GM18517 (cell line): ENCODE data around the gene STX2.
"Not testable (repeated sequence)": the region's sequence is repeated elsewhere in the genome, so short reads cannot be mapped to it uniquely, and the experiment has no call there.

Experiments used
- ATAC-seq: cut with Tn5 transposase; IDR thresholded peaks from one replicate; pipeline ENCODE4 v1.9.1; 2021; ENCODE audit warnings: mild to moderate bottlenecking, moderate library complexity; ENCODE audit not compliant: unreplicated experiment

Gene STX2

DNA sequence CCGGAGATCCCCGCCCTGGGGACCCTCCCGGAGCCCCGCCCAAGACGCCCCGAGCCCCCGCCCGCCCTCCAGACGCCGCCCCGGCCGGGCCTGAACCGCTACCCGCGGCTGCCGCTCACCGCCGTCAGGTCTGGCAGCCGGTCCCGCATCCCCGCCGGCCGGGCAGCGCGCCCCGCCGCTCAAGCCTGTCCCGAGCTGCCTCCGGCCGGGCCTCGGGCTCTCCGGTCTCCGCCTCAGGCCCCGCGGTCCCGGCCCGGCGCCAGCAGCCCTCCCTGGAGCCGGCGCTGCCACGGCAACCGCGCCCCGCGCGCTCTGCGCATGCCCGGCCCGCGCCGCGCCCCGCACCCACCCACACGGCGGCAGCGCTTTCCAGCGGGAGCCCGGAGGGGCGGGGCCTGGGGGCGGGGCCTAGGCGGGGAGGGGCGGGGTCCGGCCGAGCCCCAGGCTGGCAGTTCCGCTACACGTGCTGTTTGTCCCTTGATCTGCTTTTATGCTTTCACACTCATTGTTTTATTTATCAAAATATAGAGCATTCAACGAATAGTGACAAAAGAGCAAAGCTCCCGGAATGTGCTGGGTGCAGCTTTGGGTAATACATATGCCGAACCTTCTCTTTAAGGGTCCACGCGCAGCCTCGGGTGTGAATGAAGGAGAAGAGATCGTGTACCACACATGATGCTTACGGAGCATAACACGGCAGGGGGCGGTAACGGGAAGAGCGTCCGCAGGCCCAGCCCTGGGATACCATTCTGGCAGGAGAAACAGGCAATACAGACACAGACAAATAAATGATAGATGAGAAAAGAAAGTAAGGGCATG is at the start of gene STX2:
Gene STX2, minus strand, starts transcription at position 300 of the 819 bp plus-strand sequence. Its CDS starts 151 bp downstream, at position 149.
- ATAC-seq: peak; percentile 89

DNA sequence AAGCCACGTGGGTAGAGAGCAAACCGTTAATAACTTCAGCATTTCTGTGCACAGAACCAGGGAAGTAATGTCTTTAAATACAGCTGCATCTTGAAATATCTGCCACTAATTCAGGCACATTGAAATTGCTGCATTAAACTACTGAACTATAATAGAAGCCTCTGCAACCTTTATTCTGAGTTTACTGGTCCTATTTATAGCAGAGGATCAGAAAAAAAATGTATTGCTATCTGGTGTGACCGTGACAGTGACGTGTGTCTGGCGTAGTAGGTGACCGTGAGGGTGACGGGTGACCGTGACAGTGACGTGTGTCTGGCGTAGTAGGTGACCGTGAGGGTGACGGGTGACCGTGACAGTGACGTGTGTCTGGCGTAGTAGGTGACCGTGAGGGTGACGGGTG is 48.1 kb upstream of the STX2 start:
- ATAC-seq: not testable (repeated sequence)

DNA sequence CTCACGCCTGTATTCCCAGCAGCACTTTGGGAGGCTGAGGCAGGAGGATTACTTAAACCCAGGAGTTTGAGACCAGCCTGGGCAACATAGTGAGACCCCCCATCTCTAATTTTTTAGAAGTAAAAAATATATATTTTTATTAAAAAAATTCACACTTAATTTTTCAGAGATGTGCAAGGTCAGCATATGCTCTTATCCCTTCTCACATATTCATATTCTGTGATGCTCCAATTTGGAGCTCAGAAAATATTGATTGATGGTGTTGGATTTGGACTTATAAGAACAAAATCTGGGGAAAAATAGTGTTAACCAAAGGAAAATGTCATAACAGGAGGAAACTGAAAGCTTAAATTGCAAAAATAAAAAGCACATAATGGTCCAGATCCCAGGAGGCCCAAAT is 42.5 kb upstream of the STX2 start:
- ATAC-seq: no peak

DNA sequence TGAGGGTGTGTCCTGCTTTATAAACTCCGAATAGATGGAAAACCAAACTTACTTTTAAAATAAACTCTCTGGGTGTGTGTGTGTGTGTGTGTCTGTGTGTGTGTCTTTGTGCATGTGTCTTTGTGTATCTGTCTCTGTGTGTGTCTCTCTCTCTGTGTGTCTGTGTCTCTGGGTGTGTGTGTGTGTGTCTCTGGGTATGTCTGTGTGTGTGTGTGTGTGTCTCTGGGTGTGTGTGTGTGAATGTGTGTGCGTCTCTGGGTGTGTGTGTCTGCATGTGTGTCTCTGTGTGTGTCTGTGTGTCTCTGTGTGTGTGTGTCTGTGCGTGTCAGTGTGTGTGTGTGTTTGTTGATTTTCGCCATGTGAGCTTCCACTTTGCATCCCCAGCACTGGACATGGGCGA is 42.0 kb upstream of the STX2 start:
- ATAC-seq: no peak

DNA sequence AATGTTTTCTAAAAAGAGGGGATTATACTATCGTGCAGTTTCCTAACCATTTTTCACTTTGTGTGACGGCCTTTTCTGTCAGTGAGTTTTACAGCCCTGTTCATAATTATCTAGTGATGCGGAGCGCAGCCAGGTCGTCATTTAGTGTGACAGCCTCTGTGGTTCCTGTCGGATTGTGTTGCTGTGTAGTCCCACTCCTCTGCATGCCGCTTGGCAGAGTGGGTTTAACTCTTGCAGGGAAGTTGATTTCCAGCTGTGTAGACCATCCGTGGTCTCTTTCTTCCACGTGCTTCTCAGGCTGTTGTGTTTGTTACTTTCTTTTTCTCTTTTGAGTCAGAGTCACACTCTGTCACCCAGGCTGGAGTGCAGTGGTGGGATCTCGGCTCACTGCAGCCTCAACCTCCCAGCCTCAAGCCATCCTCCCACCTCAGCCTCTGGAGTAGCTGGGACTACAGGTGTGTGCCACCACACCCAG is 41.4 kb upstream of the STX2 start:
- ATAC-seq: peak; percentile 68

DNA sequence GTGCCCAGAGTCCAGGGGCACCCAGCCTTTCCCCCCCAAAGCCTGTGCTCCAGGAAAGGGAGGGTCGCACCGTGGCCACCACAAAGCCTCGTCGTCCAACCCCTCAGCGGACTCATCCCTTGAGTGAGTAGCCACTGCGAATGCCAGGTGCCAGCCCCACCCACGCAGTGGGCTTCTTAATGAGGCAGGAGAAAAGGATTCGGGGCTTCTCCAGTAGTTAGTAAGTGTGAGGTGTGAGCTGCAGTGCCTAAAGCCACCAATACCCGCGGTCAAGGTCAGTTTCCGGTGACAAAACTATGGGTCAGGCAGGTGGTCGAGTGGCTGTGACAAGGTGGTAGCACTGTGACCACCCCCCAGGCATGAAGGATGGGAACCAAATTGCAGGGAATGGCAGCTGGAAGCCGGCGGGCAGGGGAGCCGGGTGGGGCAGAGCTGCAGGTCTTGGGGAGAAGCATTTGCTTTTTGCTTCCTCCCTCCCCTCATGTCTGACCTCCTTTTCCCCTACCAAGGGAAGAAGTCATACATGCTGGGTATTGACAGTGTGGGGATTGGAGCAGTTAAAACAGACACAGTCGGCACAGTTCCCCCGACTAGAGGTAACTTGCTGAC is 40.8 kb upstream of the STX2 start:
- ATAC-seq: no peak

DNA sequence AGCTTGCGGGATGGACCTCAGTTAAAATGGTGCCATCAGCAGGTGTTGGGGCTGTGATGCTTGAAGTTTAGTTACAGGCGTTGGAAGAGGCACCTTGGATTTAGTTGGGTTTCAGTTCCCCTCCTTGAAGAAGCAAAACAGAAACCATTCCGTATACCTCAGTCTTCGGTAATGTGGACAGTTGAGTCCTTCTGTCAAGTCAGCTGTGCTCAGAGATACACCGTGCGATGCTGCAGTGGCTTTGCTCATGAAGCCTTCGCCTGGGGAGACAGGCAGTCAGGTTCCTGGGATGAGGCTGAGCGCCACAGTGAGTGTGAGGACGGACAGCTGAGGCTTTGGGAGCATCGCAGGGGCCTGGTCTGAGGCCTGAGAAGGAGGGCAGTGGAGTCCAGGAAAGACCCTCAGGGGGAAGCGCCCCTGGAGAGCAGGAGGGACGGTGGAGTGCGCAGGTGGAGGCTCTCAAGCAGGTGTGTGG is 40.2 kb upstream of the STX2 start:
- ATAC-seq: peak; percentile 87

DNA sequence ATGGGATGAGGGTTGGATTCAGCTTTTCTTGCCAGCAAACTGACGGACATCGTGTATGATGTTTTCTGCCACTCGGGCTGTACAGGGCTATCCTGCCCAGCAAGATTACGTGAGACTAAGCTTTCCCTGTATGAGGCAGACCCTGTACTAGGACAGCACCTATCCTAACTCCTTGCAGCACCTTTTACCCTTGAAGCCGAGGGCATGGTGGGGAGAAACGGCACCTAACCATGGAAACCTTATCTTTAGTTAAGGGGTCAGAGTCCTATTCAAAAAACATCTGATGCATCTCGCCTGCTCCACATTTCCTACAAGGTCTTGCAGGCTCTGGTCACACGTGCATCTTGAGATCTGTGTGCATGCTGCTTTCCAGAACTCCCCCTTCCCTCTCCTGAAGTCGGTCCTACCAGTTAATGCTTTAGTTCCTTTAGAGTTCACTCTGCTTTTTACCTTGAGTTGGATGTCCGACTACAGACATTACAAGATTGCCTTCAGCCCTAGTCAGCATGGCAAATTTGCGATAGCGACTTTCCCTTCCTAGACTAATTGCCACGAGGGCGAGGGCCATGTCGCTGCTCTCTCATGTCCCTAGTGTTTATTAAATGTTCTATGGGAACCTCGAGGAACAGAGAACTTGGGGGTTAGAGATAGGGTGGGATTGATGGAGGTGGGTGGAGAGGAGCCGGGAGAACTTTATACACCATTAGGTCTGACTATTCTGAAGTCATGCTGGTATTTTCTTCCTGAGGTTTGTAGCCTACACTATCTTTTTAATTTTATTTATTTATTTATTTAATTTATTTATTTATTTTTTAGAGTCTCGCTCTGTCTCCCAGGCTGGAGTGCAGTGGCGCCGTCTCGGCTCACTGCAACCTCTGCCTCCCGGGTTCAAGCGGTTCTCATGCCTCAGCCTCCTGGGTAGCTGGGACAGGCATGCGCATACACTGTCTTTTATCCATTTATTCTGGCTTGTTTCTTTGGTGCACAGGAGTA is 39.4 kb upstream of the STX2 start:
- ATAC-seq: no peak

DNA sequence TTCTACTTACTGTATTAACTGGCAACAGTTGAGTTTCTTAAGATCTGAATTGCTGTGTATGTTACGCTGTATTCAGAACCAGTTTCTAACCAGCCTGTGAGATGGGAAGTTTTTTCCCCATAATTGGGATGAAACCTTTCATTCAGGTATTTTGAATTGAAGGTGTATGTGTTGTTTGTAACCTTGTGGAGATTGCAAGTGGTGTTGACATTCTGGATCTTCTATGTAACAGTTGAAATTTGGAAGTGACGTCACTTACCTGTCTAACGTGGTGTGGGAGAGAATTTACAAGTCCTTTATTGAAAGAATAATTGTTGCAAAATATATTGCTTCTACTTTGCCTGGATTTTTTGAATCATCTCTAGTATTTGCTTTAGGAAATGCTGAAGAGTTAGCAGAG is 38.3 kb upstream of the STX2 start:
- no peak for ATAC-seq

DNA sequence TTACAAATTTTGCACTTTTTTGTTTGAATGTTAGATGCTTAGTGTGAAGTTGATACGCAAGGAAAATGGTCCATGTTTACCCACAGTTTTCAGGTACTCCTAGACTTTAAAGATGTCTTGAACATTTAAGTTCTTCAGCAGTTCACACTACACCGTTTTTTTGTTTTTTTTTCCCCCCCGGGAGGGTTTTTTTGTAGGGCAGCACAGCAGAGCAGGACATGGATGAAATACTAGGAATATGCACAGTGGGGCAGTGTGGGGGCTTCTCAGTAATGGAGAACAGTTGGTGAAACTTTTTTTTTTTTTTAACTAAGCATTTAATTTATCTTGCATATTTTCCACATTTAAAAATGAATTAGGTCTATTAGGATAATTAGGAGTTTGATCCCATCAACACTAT is 37.7 kb upstream of the STX2 start:
- ATAC-seq: no peak

DNA sequence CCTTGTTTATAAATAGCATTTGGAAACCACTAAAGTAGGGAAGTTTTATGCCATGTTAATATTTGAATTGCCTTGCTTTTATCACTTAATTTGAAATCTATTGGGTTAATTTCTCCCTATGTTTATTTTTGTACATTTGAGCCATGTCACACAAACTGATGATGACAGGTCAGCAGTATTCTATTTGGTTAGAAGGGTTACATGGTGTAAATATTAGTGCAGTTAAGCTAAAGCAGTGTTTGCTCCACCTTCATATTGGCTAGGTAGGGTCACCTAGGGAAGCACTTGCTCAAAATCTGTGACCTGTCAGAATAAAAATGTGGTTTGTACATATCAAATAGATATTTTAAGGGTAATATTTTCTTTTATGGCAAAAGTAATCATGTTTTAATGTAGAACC is 37.2 kb upstream of the STX2 start:
- ATAC-seq: no peak

DNA sequence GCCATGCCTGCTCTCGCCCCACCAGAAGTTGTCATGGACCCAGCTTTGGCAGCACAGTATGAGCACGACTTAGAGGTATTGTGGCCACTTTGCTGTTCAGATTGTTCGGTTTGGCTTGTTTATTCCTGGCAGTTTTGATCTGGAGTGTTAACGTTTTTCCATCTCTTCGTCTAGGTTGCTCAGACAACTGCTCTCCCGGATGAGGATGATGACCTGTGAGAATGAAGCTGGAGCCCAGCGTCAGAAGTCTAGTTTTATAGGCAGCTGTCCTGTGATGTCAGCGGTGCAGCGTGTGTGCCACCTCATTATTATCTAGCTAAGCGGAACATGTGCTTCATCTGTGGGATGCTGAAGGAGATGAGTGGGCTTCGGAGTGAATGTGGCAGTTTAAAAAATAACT is 36.7 kb upstream of the STX2 start:
- ATAC-seq: not testable (repeated sequence)

DNA sequence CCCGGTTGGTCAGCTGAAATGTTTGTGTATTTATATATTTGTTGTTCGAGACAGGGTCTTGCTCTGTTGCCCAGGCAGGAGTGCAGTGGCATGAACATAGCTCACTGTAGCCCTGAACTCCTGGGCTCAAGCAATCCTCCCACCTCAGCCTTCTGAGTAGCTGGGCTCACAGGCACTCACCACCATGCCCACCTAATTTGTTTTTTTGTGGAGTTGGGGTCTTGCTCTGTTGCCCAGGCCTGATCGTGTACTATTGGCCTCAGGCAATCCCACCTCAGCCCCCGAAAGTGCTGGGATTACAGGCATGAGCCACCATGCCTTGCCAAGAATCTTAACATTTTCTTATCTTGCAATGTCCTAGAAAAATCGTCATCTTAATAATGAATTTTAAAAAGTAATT is 36.1 kb upstream of the STX2 start:
- no peak for ATAC-seq

DNA sequence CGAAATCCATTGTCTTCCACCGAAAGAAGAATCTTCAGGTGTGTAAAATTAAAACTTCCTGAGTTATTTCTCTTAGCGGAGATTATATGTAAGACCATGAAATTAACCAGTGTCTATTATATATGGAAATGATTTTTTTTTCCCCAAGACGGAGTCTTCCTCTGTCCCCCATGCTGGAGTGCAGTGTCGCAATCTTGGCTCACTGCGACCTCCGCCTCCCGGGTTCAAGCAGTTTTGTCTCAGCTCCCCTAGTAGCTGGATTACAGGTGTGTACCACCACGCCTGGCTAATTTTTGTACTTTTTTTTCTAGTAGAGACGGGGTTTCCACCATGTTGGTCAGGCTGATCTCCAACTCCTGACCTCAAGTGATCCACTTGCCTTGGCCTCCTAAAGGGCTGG is 35.6 kb upstream of the STX2 start:
- ATAC-seq: no peak

DNA sequence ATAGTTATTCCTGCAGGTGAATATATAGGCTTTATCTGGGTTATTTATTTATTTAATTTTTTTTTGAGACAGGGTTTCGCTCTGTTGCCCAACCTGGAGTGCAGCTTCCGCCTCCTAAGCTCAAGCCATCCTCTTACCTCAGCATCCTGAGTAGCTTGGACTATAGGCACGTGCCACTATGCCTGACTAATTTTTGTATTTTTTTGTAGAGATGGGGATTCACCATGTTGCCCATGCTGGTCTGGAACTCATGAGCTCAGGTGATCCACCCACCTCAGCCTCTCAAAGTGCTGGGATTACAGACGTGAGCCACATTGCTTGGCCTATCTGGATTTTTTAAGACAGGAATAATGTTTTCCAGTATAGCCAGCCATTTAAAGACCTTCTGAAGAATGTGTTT is 34.8 kb upstream of the STX2 start:
- no peak for ATAC-seq

DNA sequence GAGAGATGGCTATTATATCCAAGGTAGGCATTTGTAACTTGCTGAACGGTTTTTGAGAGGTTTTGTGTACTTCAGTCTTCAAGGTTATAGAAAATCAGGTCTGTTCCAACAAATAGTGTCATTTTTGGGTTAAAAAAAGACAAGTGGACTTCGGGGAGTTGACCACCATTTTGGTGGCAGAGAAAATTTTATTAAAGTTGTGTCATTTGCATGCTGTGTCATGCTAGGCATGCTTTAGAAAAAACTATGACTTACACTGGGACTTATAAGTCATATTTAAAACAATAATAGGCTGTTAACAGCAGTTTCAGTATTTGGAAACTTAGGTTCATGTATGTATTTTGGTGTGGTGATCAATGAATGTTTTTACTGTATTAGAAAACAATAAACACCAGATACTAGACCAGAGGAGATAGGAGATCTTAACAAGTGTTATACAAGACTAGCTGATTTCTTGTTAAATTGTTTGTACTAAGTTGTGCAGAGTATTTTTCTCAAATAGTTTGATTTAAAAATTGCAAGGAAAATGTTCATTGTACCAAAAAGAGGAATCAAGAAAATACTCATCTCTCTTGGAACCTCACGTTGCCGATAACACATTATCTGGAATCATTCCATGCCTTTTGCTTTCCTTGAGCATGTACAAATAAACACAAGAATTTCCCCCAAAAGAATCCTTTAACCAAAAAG is 34.2 kb upstream of the STX2 start:
- no peak for ATAC-seq

DNA sequence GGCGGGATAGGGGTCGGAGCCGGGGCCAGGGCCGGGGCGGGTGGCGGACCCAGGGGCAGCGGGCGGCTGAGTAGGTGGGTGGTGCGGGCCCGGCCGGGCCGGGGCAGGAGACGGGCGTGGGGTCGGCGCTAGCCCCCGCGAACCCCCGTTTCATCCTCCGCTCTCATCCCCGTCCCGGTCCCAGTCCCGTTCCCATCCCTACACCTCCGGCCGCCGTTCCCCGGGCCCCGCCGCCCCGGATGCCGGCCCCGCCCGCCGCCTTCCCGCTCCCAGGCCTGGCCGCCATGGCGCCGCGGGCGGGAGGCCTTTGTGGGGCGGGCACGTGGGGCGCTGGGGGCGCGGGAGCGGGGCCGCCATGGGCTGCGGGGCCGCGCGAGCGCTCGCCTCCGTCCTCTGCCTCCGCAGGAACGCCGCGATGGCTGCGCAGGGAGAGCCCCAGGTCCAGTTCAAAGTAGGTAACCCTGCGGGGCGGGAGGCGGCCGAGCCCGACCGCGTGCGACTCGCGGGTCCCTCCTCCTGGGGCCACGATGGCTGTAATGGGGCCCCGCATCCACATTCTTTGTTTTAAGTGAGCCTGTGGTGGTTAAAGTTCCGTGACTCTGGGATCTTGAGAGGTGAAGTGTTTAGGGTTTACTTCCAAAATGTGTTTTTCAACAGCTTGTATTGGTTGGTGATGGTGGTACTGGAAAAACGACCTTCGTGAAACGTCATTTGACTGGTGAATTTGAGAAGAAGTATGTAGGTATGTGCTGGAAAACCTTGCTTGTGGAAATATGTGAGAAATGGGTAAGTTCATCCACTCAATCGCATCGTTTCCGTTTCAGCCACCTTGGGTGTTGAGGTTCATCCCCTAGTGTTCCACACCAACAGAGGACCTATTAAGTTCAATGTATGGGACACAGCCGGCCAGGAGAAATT is 33.4 kb upstream of the STX2 start:
- peak; percentile 19 for ATAC-seq

DNA sequence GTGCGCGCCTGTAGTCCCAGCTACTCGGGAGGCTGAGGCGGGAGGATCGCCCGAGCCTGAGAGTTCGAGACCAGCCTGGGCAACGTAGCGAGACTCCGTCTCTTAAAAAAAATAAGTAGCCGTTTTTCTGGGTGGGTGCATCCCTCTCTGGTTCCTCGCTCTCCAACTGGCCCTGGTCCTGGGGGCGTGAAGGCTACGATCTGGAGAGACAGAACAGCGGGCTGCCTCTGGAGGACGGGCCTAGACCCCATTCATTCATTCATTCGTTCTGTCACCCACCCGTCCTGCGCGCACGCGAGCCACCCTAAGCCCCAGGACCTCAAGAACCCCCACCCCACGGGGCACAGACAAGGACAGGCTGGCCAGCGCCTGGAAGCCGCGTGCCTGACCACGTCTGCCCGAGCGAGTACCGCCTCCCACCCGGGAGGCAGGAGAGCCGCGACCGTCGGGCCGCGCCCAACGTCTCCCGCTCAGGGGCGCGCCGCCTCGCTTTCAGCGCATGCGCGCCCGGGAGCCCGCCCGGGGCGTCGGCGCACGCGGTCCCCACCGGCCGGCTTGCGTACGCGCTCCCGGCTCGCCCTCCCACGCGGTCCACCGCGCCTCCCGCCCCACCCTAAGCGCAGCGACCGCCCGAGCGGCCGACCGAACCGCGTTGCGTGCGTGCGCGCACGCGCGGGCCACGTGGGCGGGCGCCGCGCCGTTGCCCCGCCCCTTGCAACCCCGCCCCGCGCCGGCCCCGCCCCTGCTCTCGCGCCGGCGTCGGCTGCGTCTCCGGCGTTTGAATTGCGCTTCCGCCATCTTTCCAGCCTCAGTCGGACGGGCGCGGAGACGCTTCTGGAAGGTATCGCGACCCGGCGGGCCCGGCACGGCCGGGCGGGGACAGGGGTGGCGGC is 32.5 kb upstream of the STX2 start, which contains the start of gene RAN:
Gene RAN, plus strand, starts transcription at position 781 of the 893 bp plus-strand sequence. CDS start 528 bp downstream, outside the sequence.
- ATAC-seq: peak; percentile 48
